HepG2 (cell line): Measurements from ENCODE around the gene BARX2. TPM values are rescaled to one million over a fixed set of nuclear protein-coding genes. Genes with fewer than 3 reads are reported as not detected.

Experiments used
- ATAC-seq: fragments of 200-7000 bp; cut with Tn5 transposase; 3 replicates; pipeline ENCODE4 v1.9.1; 2020; ENCODE audit warnings: mild to moderate bottlenecking, moderate library complexity
- BruUV-seq: library from RNA; stranded (reverse); fragments of 400-500 nt; replicated peaks from 2 replicates; lab custom pipeline; 2021; lab: Mats Ljungman, UMichigan
- CTCF ChIA-PET: fragments of 300-600 bp; formaldehyde crosslinking; extraction: SDS; loops from one replicate; lab custom pipeline; 2021; ENCODE audit warnings: low total read pairs, inconsistent platforms, low intra/inter-chr PET ratio; lab: Yijun Ruan, JAX
- POLR2A ChIA-PET: fragments of 350-600 bp; sonication (Branson Sonifier 250); formaldehyde crosslinking; loops from one replicate; lab custom pipeline; 2020; ENCODE audit warnings: antibody characterized with exemption, inconsistent platforms; lab: Yijun Ruan, JAX
- DNase-seq: peaks from one replicate; pipeline ENCODE4 v3.0.0-alpha.2; 2015; ENCODE audit warnings: low spot score
- FAIRE-seq: peaks from 3 replicates; lab custom pipeline; 2011; peaks lifted over from hg19 to GRCh38; lab: Jason Lieb, UNC
- H2AFZ ChIP-seq: one replicate; pipeline ENCODE4 v1.6.1; 2011; ENCODE audit warnings: low read length, inconsistent platforms
- H3K27ac ChIP-seq: fragments of 300-600 bp; 3 replicates; pipeline ENCODE4 v1.8.0; 2011; ENCODE audit warnings: mixed run types, mild to moderate bottlenecking, mixed read lengths, low read length, inconsistent platforms; ENCODE audit not compliant: insufficient read depth; ENCODE audit errors: extremely low read length
- H3K27me3 ChIP-seq, 2 experiments: fragments of 200-600 bp in 1 of 2; 2 replicates in 1 of 2; 3 replicates in 1 of 2; pipeline versions ENCODE4 v1.6.0 to v1.8.0; 2011; ENCODE audit warnings: low read length in 2 of 2, mild to moderate bottlenecking in 2 of 2, moderate library complexity in 2 of 2, inconsistent platforms in 1 of 2; ENCODE audit not compliant: insufficient read depth in 2 of 2, control insufficient read depth in 1 of 2
- H3K36me3 ChIP-seq, 2 experiments: fragments of 200-600 bp in 1 of 2; replicated peaks in 1 of 2; 2 replicates in 1 of 2; 3 replicates in 1 of 2; pipeline versions ENCODE4 v1.5.1 to v1.8.0; 2011; ENCODE audit warnings: low read length in 2 of 2, inconsistent platforms in 1 of 2; ENCODE audit not compliant: insufficient read depth in 2 of 2, control insufficient read depth in 1 of 2
- H3K4me1 ChIP-seq: 2 replicates; pipeline ENCODE4 v1.5.1; 2012; ENCODE audit warnings: low read length, inconsistent platforms; ENCODE audit not compliant: insufficient read depth
- H3K4me2 ChIP-seq: 2 replicates; pipeline ENCODE4 v1.6.0; 2011; ENCODE audit warnings: low read depth, low read length, inconsistent platforms
- H3K4me3 ChIP-seq, 3 experiments: fragments of 200-600 bp in 1 of 3; sonication (generic), shearing (Covaris generic) in 1 of 3; replicated peaks in 1 of 3; 2 replicates each; pipeline ENCODE4 v1.5.1; 2011 to 2016; ENCODE audit warnings: low read length in 3 of 3, inconsistent platforms in 2 of 3, low read depth in 2 of 3, mild to moderate bottlenecking in 2 of 3, control low read depth in 1 of 3, mixed read lengths in 1 of 3; ENCODE audit not compliant: insufficient read depth in 1 of 3
- H3K79me2 ChIP-seq: one replicate; pipeline ENCODE4 v1.6.1; 2011; ENCODE audit warnings: low read length, inconsistent platforms; ENCODE audit not compliant: insufficient read depth
- H3K9ac ChIP-seq: 2 replicates; pipeline ENCODE4 v1.6.0; 2011; ENCODE audit warnings: mild to moderate bottlenecking, low read depth, low read length, inconsistent platforms; ENCODE audit not compliant: insufficient read depth
- H3K9me3 ChIP-seq: 2 replicates; pipeline ENCODE4 v1.5.1; 2012; ENCODE audit warnings: mild to moderate bottlenecking, low read length
- H4K20me1 ChIP-seq: 2 replicates; pipeline ENCODE4 v1.6.0; 2011; ENCODE audit warnings: inconsistent platforms, mild to moderate bottlenecking, low read length, moderate library complexity; ENCODE audit not compliant: insufficient read depth
- ETV6 ChIP-seq: sonication (generic); formaldehyde crosslinking; conservative IDR thresholded peaks from 2 replicates; pipeline ENCODE4 v1.4.0; 2020; ENCODE audit warnings: missing genetic modification reagents
- PHF8 ChIP-seq: sonication (generic); formaldehyde crosslinking; IDR thresholded peaks from 2 replicates; pipeline ENCODE4 v1.5.0; 2020; ENCODE audit warnings: missing genetic modification reagents
- ZNF10 ChIP-seq: sonication (generic); formaldehyde crosslinking; IDR thresholded peaks from 2 replicates; pipeline ENCODE4 v1.4.0; 2020; ENCODE audit warnings: mild to moderate bottlenecking, low read depth, missing genetic modification reagents, borderline replicate concordance
- ZNF513 ChIP-seq: sonication (generic); formaldehyde crosslinking; conservative IDR thresholded peaks from 2 replicates; pipeline ENCODE4 v1.5.0; 2020; ENCODE audit warnings: missing genetic modification reagents
- ZNF543 ChIP-seq: sonication (generic); formaldehyde crosslinking; IDR thresholded peaks from 2 replicates; pipeline ENCODE4 v1.4.0; 2020; ENCODE audit warnings: mild to moderate bottlenecking, missing genetic modification reagents
- WGBS: methylation state at CpG from one replicate; pipeline ENCODE4 v1.1.6; 2017; ENCODE audit warnings: low lambda C conversion rate; 5-methylcytosine and 5-hydroxymethylcytosine counted together
- in situ Hi-C: cut with HindIII; loops from 2 replicates; pipeline ENCODE4 v1.10.0; 2017; ENCODE audit warnings: low pct_unique_long_range_greater_than_20kb; ENCODE audit not compliant: extremely low pct_ligation_motif_present
- intact Hi-C: fragments of 100-400 bp; cut with micrococcal nuclease; formaldehyde crosslinking; loops from one replicate; pipeline ENCODE4 v1.10.0; 2022; ENCODE audit not compliant: unreplicated experiment
- polyA plus RNA-seq, 8 experiments: library from polyadenylated mRNA; depleted of rRNA in 3 of 8; stranded (reverse) in 7 of 8; unstranded in 1 of 8; fragments of >200 nt; fragmentation: Illumina TruSeq in 4 of 8; extraction: Trizol in 4 of 8; gene quantifications; 2 replicates each; pipeline versions ENCODE4 v1.2.1 to v1.2.3, GENCODE V29; 2011 to 2016; ENCODE audit warnings: low read depth in 4 of 8, missing spikeins in 1 of 8, mixed read lengths in 1 of 8; ENCODE audit not compliant: insufficient read depth in 1 of 8
- total RNA-seq, 5 experiments: library from RNA; depleted of rRNA; stranded (reverse); fragments of >200 nt; fragmentation: Illumina TruSeq; extraction: Trizol; gene quantifications; 2 replicates each; pipeline ENCODE4 v1.2.3, GENCODE V29; 2016; ENCODE audit warnings: low read depth in 1 of 5

BARX2 gene
- total and polyA plus RNA-seq, 2 of the 13 experiments (the other 11 are each of a cell fraction or from before 2014, with no cell fraction given) = not detected

- FAIRE-seq = no peak
- intact Hi-C loops = no loop called here
These were observed 4.9 kb upstream of the BARX2 start for GRCh38 chr11:129370715-129371114.

More at GRCh38 chr11:129370715-129371114, 4.9 kb upstream of the BARX2 start:
- H3K27me3 ChIP-seq = peaks cover 9 to 81% of the 10 kb centered on the region in 2 experiments
- DNase-seq (no peak), ATAC-seq (no peak)
- 4% methylated on average over 3 of the region's 3 CpGs for WGBS
- H3K4me2 ChIP-seq = no peak overlapping the region
- ChIA-PET CTCF (interaction anchor here (0.6 to 0.8 kb wide), 2 partner anchors 51 to 486 kb away, joined by 3 read pairs; no protein-coding TSS in a partner anchor), POLR2A (no interaction called here)
- no peaks in the 10 kb centered on the region for H3K36me3 ChIP-seq
- no peaks in the 10 kb centered on the region for H3K4me1 ChIP-seq
- in situ Hi-C loops = no loop called here
- no peaks in the 10 kb centered on the region for H3K79me2 ChIP-seq
- no peak overlapping the region for H3K9ac ChIP-seq
- H3K9me3 ChIP-seq = no peaks in the 10 kb centered on the region
- H4K20me1 ChIP-seq = 0 out of 2 replicates have a peak, but pooled peaks cover 5% of the 10 kb centered on the region
- no peak for TF ChIP-seq ZNF543
- no peak for TF ChIP-seq ZNF513 (CRISPR knock-in tag)
- no peak for TF ChIP-seq ETV6 (CRISPR knock-in tag)
- TF ChIP-seq ZNF10 (CRISPR knock-in tag) = no peak
- TF ChIP-seq PHF8 = no peak
- H2AFZ ChIP-seq = no peak overlapping the region
- no peak overlapping the region for H3K27ac ChIP-seq
- H3K4me3 ChIP-seq = no peak overlapping the region
- BruUV-seq = no TSS peak
